H9 (cell line): ENCODE measurements around the gene ERP27. TPM values are rescaled to one million over a fixed set of nuclear protein-coding genes. Genes with fewer than 3 reads are reported as not detected.

Source experiments
- DNase-seq: peaks from one replicate; pipeline ENCODE4 v3.0.0-alpha.2; 2017
- H2AFZ ChIP-seq: one replicate; pipeline ENCODE4 v1.6.1; 2013; ENCODE audit warnings: mild to moderate bottlenecking, low read length, control low read depth, moderate library complexity
- H2AK5ac ChIP-seq: 2 replicates; pipeline ENCODE4 v1.6.1; 2013; ENCODE audit warnings: low read length, control low read depth, mixed read lengths; ENCODE audit not compliant: insufficient read length
- H2BK120ac ChIP-seq: one replicate; pipeline ENCODE4 v1.6.1; 2013; ENCODE audit warnings: low read depth, mild to moderate bottlenecking, low read length, control low read depth, inconsistent platforms; ENCODE audit not compliant: poor library complexity, severe bottlenecking
- H2BK12ac ChIP-seq: 2 replicates; pipeline ENCODE4 v1.6.1; 2013; ENCODE audit warnings: low read length, control low read depth, mixed read lengths, low read depth; ENCODE audit not compliant: insufficient read length
- H2BK15ac ChIP-seq: 2 replicates; pipeline ENCODE4 v1.6.1; 2013; ENCODE audit warnings: low read depth, low read length, control low read depth
- H2BK20ac ChIP-seq: one replicate; pipeline ENCODE4 v1.6.1; 2013; ENCODE audit warnings: low read depth, mild to moderate bottlenecking, low read length, control low read depth, inconsistent platforms; ENCODE audit not compliant: poor library complexity, severe bottlenecking
- H2BK5ac ChIP-seq: 2 replicates; pipeline ENCODE4 v1.6.1; 2013; ENCODE audit warnings: low read length, control low read depth, mixed read lengths; ENCODE audit not compliant: insufficient read length
- H3K14ac ChIP-seq: 2 replicates; pipeline ENCODE4 v1.6.1; 2013; ENCODE audit warnings: low read length, control low read depth; ENCODE audit not compliant: insufficient read depth
- H3K18ac ChIP-seq: 2 replicates; pipeline ENCODE4 v1.6.1; 2013; ENCODE audit warnings: low read depth, mild to moderate bottlenecking, mixed read lengths, low read length, control low read depth; ENCODE audit not compliant: insufficient read length
- H3K23ac ChIP-seq: 2 replicates; pipeline ENCODE4 v1.6.1; 2013; ENCODE audit warnings: low read length, control low read depth, mixed read lengths, low read depth; ENCODE audit not compliant: insufficient read length
- H3K23me2 ChIP-seq: 2 replicates; pipeline ENCODE4 v1.6.1; 2013; ENCODE audit warnings: low read depth, mild to moderate bottlenecking, mixed read lengths, low read length, control low read depth; ENCODE audit not compliant: insufficient read length, poor library complexity, severe bottlenecking
- H3K27ac ChIP-seq: 2 replicates; pipeline ENCODE4 v1.5.1; 2013; ENCODE audit warnings: low read length, control low read depth, mixed read lengths, low read depth; ENCODE audit not compliant: insufficient read length
- H3K27me3 ChIP-seq: 2 replicates; pipeline ENCODE4 v1.6.1; 2013; ENCODE audit warnings: low read length, control low read depth, inconsistent platforms; ENCODE audit not compliant: insufficient read depth
- H3K4ac ChIP-seq: 2 replicates; pipeline ENCODE4 v1.6.1; 2013; ENCODE audit warnings: low read depth, mild to moderate bottlenecking, control low read depth, inconsistent platforms, low read length, moderate library complexity
- H3K4me1 ChIP-seq: 2 replicates; pipeline ENCODE4 v1.6.1; 2013; ENCODE audit warnings: low read length, control low read depth, inconsistent platforms; ENCODE audit not compliant: insufficient read depth
- H3K4me2 ChIP-seq: 2 replicates; pipeline ENCODE4 v1.6.1; 2013; ENCODE audit warnings: low read length, control low read depth, mixed read lengths; ENCODE audit not compliant: insufficient read length, insufficient read depth
- H3K56ac ChIP-seq: 2 replicates; pipeline ENCODE4 v1.6.1; 2013; ENCODE audit warnings: low read depth, mild to moderate bottlenecking, mixed read lengths, low read length, control low read depth; ENCODE audit not compliant: insufficient read length
- H3K79me1 ChIP-seq: 2 replicates; pipeline ENCODE4 v1.6.1; 2013; ENCODE audit warnings: low read depth, mild to moderate bottlenecking, moderate library complexity, low read length, control low read depth, inconsistent platforms; ENCODE audit not compliant: insufficient read depth, poor library complexity, severe bottlenecking
- H3K79me2 ChIP-seq: 2 replicates; pipeline ENCODE4 v1.6.1; 2013; ENCODE audit warnings: low read length, control low read depth, inconsistent platforms; ENCODE audit not compliant: insufficient read depth
- H3K9ac ChIP-seq: 2 replicates; pipeline ENCODE4 v1.6.1; 2013; ENCODE audit warnings: low read length, control low read depth, mixed read lengths; ENCODE audit not compliant: insufficient read length; ENCODE audit errors: extremely low read depth
- H3K9me3 ChIP-seq: one replicate; pipeline ENCODE4 v1.6.1; 2013; ENCODE audit warnings: low read depth, low read length, inconsistent platforms; ENCODE audit not compliant: control insufficient read depth
- H3T11ph ChIP-seq: one replicate; pipeline ENCODE4 v1.6.1; 2013; ENCODE audit warnings: mild to moderate bottlenecking, low read length, control low read depth, inconsistent platforms
- H4K20me1 ChIP-seq: one replicate; pipeline ENCODE4 v1.6.1; 2013; ENCODE audit not compliant: control insufficient read depth, insufficient read length, insufficient read depth
- H4K5ac ChIP-seq: 2 replicates; pipeline ENCODE4 v1.6.1; 2013; ENCODE audit warnings: low read depth, mild to moderate bottlenecking, mixed read lengths, low read length, control low read depth; ENCODE audit not compliant: insufficient read length
- H4K8ac ChIP-seq: replicated peaks from 2 replicates; pipeline ENCODE4 v1.6.1; 2013; ENCODE audit warnings: low read length, control low read depth, mixed read lengths, low read depth; ENCODE audit not compliant: insufficient read length
- H4K91ac ChIP-seq: 2 replicates; pipeline ENCODE4 v1.6.1; 2013; ENCODE audit warnings: low read depth, mild to moderate bottlenecking, moderate library complexity, mixed read lengths, low read length, control low read depth; ENCODE audit not compliant: insufficient read length
- H3K27ac Mint-ChIP-seq, 3 experiments: 2 replicates in 2 of 3; 3 replicates in 1 of 3; pipeline ENCODE4 v1.8.0; 2020 to 2021; ENCODE audit warnings: mixed read lengths in 3 of 3, mild to moderate bottlenecking in 1 of 3, moderate library complexity in 1 of 3
- H3K27me3 Mint-ChIP-seq: 2 replicates; pipeline ENCODE4 v1.8.0; 2021; ENCODE audit warnings: low read depth, mild to moderate bottlenecking, moderate library complexity, mixed read lengths
- H3K36me3 Mint-ChIP-seq, 3 experiments: 2 replicates in 2 of 3; 3 replicates in 1 of 3; pipeline ENCODE4 v1.8.0; 2020 to 2021; ENCODE audit warnings: low read depth in 3 of 3, mixed read lengths in 3 of 3; ENCODE audit not compliant: insufficient read depth in 1 of 3
- H3K4me1 Mint-ChIP-seq, 2 experiments: 2 replicates each; pipeline ENCODE4 v1.8.0; 2020; ENCODE audit warnings: mixed read lengths in 2 of 2
- H3K4me3 Mint-ChIP-seq, 2 experiments: 2 replicates in 1 of 2; 3 replicates in 1 of 2; pipeline ENCODE4 v1.8.0; 2020 to 2021; ENCODE audit warnings: mild to moderate bottlenecking in 2 of 2, mixed read lengths in 2 of 2, moderate library complexity in 1 of 2
- H3K9me3 Mint-ChIP-seq, 2 experiments: 2 replicates in 1 of 2; 3 replicates in 1 of 2; pipeline ENCODE4 v1.8.0; 2020; ENCODE audit warnings: mild to moderate bottlenecking in 2 of 2, mixed read lengths in 2 of 2, moderate library complexity in 1 of 2
- CTCF ChIP-seq: fragments of 200-600 bp; sonication (generic); conservative IDR thresholded peaks from 3 replicates; pipeline ENCODE4 v1.8.0; 2021; ENCODE audit warnings: antibody characterized with exemption, mild to moderate bottlenecking
- WGBS: extraction: QIAGEN DNeasy Blood & Tissue Kit; methylation state at CpG from one replicate; pipeline ENCODE4 v1.1.7; 2013; ENCODE audit warnings: missing lambda C conversion rate, low lambda C conversion rate, mixed read lengths; ENCODE audit not compliant: insufficient read length; ENCODE audit errors: extremely low coverage; 5-methylcytosine and 5-hydroxymethylcytosine counted together
- total RNA-seq: library from RNA; stranded (reverse); gene quantifications from 2 replicates; pipeline ENCODE4 v1.2.1, GENCODE V29; 2021

The ERP27 gene
- total RNA-seq, 1 experiment from 2014 or later: not detected

- Mint-ChIP-seq H3K4me3 (no peak overlapping the region), H3K4me1 (no peaks in the 10 kb centered on the region; a peak in 1 of 4 replicates), H3K36me3 (no peaks in the 10 kb centered on the region), H3K27me3 (no peaks in the 10 kb centered on the region), H3K9me3 (no peaks in the 10 kb centered on the region), H3K27ac (no peak overlapping the region)
- Histone ChIP-seq H3K4me2 (no peak overlapping the region), H2BK120ac (no peak overlapping the region), H3K9ac (no peak overlapping the region), H3K27ac (no peak overlapping the region), H3K18ac (no peak overlapping the region), H3K79me2 (no peaks in the 10 kb centered on the region), H3K14ac (no peak overlapping the region), H2AFZ (no peak overlapping the region), H3K9me3 (no peaks in the 10 kb centered on the region), H3T11ph (no peak overlapping the region), H4K5ac (no peak overlapping the region), H3K4ac (no peak overlapping the region), H2BK15ac (no peak overlapping the region), H4K20me1 (no peaks in the 10 kb centered on the region), H3K27me3 (no peaks in the 10 kb centered on the region), H3K79me1 (no peaks in the 10 kb centered on the region), H3K4me1 (no peaks in the 10 kb centered on the region), H3K56ac (no peak overlapping the region), H4K91ac (no peak overlapping the region), H3K23ac (no peak overlapping the region), H3K23me2 (no peaks in the 10 kb centered on the region), H2BK20ac (no peak overlapping the region), H2AK5ac (no peak overlapping the region), H2BK5ac (no peak overlapping the region), H4K8ac (no peak overlapping the region), H2BK12ac (no peak overlapping the region)
- no CpG with 5 or more reads among the region's 3 CpGs for WGBS
- no peak for TF ChIP-seq CTCF
- DNase-seq: no peak
These were observed 38.3 kb upstream of the ERP27 start for GRCh38 chr12:14976658-14977057.
